ENCODE data around the gene STIMATE.

GRCh38 chr3:52829482-52829881, 67.9 kb downstream of the STIMATE start:
- TF ChIP-seq CTCF (IDR thresholded peaks at IDR 0.05; ENCODE audit: low read length): no peak
- no peak for TF ChIP-seq EZH2 (IDR thresholded peaks at IDR 0.05; ENCODE audit: borderline replicate concordance, low read length)
